ENCODE measurements around the gene SNX11.

DNA sequence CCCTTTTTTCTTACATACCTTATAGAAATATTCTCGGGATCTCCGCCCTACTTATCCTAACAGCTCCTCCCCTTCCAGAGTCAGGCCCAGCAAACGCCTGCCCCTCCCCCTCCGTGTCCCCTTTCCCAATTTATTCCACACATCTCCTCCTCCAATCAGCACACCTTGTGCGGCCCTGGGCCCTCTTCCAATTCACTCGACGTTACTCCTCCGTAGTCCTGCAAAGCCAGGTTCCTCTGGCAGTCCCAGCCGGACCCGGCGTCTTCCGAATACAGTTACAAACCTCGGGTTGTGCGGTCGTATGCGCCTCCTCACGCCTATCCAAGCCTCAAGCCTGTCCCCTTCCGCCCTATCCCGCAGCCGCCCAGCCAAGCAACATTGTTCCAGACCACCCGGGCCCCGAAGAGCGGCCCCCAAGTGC, 7.0 kb upstream of the SNX11 start:
- TF ChIP-seq, protein P1, sequence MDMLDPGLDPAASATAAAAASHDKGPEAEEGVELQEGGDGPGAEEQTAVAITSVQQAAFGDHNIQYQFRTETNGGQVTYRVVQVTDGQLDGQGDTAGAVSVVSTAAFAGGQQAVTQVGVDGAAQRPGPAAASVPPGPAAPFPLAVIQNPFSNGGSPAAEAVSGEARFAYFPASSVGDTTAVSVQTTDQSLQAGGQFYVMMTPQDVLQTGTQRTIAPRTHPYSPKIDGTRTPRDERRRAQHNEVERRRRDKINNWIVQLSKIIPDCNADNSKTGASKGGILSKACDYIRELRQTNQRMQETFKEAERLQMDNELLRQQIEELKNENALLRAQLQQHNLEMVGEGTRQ (CRISPR knock-in tag; IDR thresholded peaks at IDR 0.05): no peak
- no peak for TF ChIP-seq MXI1 (IDR thresholded peaks at IDR 0.05; ENCODE audit: low read depth, low read length)
- TF ChIP-seq, protein P2, sequence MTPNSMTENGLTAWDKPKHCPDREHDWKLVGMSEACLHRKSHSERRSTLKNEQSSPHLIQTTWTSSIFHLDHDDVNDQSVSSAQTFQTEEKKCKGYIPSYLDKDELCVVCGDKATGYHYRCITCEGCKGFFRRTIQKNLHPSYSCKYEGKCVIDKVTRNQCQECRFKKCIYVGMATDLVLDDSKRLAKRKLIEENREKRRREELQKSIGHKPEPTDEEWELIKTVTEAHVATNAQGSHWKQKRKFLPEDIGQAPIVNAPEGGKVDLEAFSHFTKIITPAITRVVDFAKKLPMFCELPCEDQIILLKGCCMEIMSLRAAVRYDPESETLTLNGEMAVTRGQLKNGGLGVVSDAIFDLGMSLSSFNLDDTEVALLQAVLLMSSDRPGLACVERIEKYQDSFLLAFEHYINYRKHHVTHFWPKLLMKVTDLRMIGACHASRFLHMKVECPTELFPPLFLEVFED (CRISPR knock-in tag; conservative IDR thresholded peaks at IDR 0.05): no peak
- TF ChIP-seq, protein P3, sequence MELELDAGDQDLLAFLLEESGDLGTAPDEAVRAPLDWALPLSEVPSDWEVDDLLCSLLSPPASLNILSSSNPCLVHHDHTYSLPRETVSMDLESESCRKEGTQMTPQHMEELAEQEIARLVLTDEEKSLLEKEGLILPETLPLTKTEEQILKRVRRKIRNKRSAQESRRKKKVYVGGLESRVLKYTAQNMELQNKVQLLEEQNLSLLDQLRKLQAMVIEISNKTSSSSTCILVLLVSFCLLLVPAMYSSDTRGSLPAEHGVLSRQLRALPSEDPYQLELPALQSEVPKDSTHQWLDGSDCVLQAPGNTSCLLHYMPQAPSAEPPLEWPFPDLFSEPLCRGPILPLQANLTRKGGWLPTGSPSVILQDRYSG (tag; conservative IDR thresholded peaks at IDR 0.05; ENCODE audit: low read depth): no peak
- TF ChIP-seq, protein P4, sequence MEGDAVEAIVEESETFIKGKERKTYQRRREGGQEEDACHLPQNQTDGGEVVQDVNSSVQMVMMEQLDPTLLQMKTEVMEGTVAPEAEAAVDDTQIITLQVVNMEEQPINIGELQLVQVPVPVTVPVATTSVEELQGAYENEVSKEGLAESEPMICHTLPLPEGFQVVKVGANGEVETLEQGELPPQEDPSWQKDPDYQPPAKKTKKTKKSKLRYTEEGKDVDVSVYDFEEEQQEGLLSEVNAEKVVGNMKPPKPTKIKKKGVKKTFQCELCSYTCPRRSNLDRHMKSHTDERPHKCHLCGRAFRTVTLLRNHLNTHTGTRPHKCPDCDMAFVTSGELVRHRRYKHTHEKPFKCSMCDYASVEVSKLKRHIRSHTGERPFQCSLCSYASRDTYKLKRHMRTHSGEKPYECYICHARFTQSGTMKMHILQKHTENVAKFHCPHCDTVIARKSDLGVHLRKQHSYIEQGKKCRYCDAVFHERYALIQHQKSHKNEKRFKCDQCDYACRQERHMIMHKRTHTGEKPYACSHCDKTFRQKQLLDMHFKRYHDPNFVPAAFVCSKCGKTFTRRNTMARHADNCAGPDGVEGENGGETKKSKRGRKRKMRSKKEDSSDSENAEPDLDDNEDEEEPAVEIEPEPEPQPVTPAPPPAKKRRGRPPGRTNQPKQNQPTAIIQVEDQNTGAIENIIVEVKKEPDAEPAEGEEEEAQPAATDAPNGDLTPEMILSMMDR (IDR thresholded peaks at IDR 0.05 in 2 of 3, conservative IDR thresholded peaks at IDR 0.05 in 1 of 3; ENCODE audit: insufficient read depth in 2 of 3, low read depth in 1 of 3, low read length in 3 of 3): no peak
- TF ChIP-seq, protein P5, sequence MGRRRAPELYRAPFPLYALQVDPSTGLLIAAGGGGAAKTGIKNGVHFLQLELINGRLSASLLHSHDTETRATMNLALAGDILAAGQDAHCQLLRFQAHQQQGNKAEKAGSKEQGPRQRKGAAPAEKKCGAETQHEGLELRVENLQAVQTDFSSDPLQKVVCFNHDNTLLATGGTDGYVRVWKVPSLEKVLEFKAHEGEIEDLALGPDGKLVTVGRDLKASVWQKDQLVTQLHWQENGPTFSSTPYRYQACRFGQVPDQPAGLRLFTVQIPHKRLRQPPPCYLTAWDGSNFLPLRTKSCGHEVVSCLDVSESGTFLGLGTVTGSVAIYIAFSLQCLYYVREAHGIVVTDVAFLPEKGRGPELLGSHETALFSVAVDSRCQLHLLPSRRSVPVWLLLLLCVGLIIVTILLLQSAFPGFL (CRISPR knock-in tag; IDR thresholded peaks at IDR 0.05): no peak
- TF ChIP-seq ZNF24 (IDR thresholded peaks at IDR 0.05): no peak
- TF ChIP-seq CHD2 (IDR thresholded peaks at IDR 0.05; ENCODE audit: low read depth, low read length): no peak
- no peak for TF ChIP-seq RCOR1 (IDR thresholded peaks at IDR 0.05; ENCODE audit: borderline replicate concordance in 1 of 2, low read depth in 2 of 2, low read length in 2 of 2)

Data from K562 (cell line).